UCSD-AML1 (cell line): Measurements from ENCODE around the gene NUTM2E.
"Not testable (repeated sequence)": the region's sequence is repeated elsewhere in the genome, so short reads cannot be mapped to it uniquely, and the experiment has no call there.

ENCODE experiments used
- DNase-seq: peaks from one replicate; lab custom pipeline; 2025; ENCODE audit not compliant: unreplicated experiment; lab: John Stamatoyannopoulos, UW

Gene NUTM2E

GRCh38 chr10:79862803-79863202, 36.3 kb downstream of the NUTM2E start:
- DNase-seq: not testable (repeated sequence)

- DNase-seq: not testable (repeated sequence)
Measured at GRCh38 chr10:79866903-79867551, 40.5 kb downstream of the NUTM2E start.

GRCh38 chr10:79868023-79868422, 41.5 kb downstream of the NUTM2E start:
- DNase-seq: not testable (repeated sequence)

- DNase-seq: not testable (repeated sequence)
Measured at GRCh38 chr10:79869439-79870097, 43.0 kb downstream of the NUTM2E start.

- not testable (repeated sequence) for DNase-seq
Measured at GRCh38 chr10:79871729-79872128, 45.2 kb downstream of the NUTM2E start.
